ENCODE data around the gene TLE1.

DNA sequence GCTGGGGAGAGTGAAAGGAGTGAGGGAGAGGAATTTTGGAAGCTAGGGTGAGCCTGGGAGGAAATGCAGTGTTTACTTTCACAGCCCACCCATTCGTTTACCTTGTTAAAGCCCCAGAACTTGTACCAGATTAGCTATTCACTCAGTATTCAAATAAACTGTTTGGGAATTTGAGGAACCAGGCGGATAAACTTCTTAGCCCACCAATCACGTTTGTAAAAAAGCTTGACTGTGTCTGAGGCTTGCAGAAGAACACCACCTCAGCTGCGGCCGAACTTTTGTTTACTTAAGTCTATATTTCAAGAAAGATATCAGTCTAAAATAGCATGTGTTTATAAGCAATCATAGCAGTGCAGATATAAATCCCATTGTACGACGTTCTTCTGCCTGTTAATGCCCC lies 5.2 kb upstream of the TLE1 start:
- TF ChIP-seq EP300 (IDR thresholded peaks at IDR 0.05; ENCODE audit: low read length) (no peak), ZC3H4 (CRISPR knock-in tag; IDR thresholded peaks at IDR 0.05; ENCODE audit: borderline replicate concordance) (no peak), ZNF589 (CRISPR knock-in tag; IDR thresholded peaks at IDR 0.05; ENCODE audit: low read depth) (no peak), POLR2A (conservative IDR thresholded peaks at IDR 0.05) (no peak)
- TF ChIP-seq, protein P1, sequence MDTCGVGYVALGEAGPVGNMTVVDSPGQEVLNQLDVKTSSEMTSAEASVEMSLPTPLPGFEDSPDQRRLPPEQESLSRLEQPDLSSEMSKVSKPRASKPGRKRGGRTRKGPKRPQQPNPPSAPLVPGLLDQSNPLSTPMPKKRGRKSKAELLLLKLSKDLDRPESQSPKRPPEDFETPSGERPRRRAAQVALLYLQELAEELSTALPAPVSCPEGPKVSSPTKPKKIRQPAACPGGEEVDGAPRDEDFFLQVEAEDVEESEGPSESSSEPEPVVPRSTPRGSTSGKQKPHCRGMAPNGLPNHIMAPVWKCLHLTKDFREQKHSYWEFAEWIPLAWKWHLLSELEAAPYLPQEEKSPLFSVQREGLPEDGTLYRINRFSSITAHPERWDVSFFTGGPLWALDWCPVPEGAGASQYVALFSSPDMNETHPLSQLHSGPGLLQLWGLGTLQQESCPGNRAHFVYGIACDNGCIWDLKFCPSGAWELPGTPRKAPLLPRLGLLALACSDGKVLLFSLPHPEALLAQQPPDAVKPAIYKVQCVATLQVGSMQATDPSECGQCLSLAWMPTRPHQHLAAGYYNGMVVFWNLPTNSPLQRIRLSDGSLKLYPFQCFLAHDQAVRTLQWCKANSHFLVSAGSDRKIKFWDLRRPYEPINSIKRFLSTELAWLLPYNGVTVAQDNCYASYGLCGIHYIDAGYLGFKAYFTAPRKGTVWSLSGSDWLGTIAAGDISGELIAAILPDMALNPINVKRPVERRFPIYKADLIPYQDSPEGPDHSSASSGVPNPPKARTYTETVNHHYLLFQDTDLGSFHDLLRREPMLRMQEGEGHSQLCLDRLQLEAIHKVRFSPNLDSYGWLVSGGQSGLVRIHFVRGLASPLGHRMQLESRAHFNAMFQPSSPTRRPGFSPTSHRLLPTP (IDR thresholded peaks at IDR 0.05; ENCODE audit: borderline replicate concordance, extremely low read depth, insufficient read length): no peak
